ENCODE measurements around the gene AVPR2.

AVPR2 gene

GRCh38 chrX:153945956-153946943 is 41.8 kb downstream of the AVPR2 start:
- no peak for DNase-seq (ENCODE audit: low read depth)
- no peak for TF ChIP-seq CTCF (IDR thresholded peaks at IDR 0.05; ENCODE audit: low read depth, low read length, missing control alignments)
- H3K4me3 ChIP-seq (ENCODE audit: low read depth, low read length): no peak overlapping the region

- no peak overlapping the region for H3K4me3 ChIP-seq (ENCODE audit: low read depth, low read length)
- peak; percentile 88 for TF ChIP-seq CTCF (IDR thresholded peaks at IDR 0.05; ENCODE audit: low read depth, low read length, missing control alignments)
- no peak for DNase-seq (ENCODE audit: low read depth)
Observed at GRCh38 chrX:153947009-153947769, 42.7 kb downstream of the AVPR2 start.

- no peak for TF ChIP-seq CTCF (IDR thresholded peaks at IDR 0.05; ENCODE audit: low read depth, low read length, missing control alignments)
- no peak for DNase-seq (ENCODE audit: low read depth)
Observed at GRCh38 chrX:153948002-153948466, 43.6 kb downstream of the AVPR2 start.

GRCh38 chrX:153948847-153949805 is 44.7 kb downstream of the AVPR2 start:
- TF ChIP-seq CTCF (IDR thresholded peaks at IDR 0.05; ENCODE audit: low read depth, low read length, missing control alignments): no peak
- DNase-seq (ENCODE audit: low read depth): no peak
- no peak overlapping the region for H3K4me3 ChIP-seq (ENCODE audit: low read depth, low read length)

More at GRCh38 chrX:153948002-153948466, 43.6 kb downstream of the AVPR2 start:
- no peak overlapping the region for H3K4me3 ChIP-seq (ENCODE audit: low read depth, low read length)

GRCh38 chrX:153950127-153950526 is 45.7 kb downstream of the AVPR2 start:
- no peak overlapping the region for H3K4me3 ChIP-seq (ENCODE audit: low read depth, low read length)
- no peak for DNase-seq (ENCODE audit: low read depth)
- no peak for TF ChIP-seq CTCF (IDR thresholded peaks at IDR 0.05; ENCODE audit: low read depth, low read length, missing control alignments)

Measured in GM12864 (cell line).